Stimulated activated CD4-positive, alpha-beta T cell treated with anti-CD3 and anti-CD28 coated beads, Interleukin-4, amount 100 ng/mL, for 24 hours (primary cell): ENCODE results near the gene RPL35.

Experiments
- DNase-seq: peaks from one replicate; pipeline ENCODE4 v3.0.0-alpha.2; 2020

Gene RPL35

GRCh38 chr9:124875501-124875900, 13.7 kb upstream of the RPL35 start:
- DNase-seq: no peak

GRCh38 chr9:124873664-124874063, 11.9 kb upstream of the RPL35 start:
- no peak for DNase-seq

- no peak for DNase-seq
These were observed 9.4 kb upstream of the RPL35 start for GRCh38 chr9:124871156-124871561.

- no peak for DNase-seq
These were observed 9.0 kb upstream of the RPL35 start for GRCh38 chr9:124870723-124871122.

GRCh38 chr9:124869986-124870560, 8.3 kb upstream of the RPL35 start:
- DNase-seq: peak; percentile 90

DNA sequence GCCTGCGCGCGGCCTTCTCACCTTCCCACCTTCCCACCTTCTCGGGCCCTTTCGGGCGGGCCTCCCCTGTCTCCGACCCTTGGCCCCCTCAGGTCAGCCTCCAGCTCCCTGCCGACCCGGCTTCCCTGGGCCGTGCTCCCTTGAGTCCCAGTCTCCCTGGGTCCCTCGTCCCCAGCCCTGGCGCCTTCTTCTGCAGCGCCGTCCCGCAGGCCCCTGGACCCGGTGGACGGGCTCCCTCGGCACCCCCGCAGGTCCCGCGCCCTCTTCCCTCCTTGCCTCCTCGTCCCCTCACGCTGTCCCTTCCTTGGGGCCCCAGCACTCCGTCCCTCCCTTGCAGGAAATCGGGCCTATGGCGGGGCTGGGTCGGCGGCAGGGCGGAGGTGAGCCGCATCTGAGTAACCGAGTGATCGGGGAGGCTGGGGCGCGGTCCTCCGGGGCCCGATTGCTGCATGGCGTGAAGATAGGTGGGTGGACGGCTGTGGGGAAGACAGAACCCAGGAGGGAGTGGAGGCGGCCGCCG, 7.8 kb upstream of the RPL35 start:
- peak; percentile 63 for DNase-seq

DNA sequence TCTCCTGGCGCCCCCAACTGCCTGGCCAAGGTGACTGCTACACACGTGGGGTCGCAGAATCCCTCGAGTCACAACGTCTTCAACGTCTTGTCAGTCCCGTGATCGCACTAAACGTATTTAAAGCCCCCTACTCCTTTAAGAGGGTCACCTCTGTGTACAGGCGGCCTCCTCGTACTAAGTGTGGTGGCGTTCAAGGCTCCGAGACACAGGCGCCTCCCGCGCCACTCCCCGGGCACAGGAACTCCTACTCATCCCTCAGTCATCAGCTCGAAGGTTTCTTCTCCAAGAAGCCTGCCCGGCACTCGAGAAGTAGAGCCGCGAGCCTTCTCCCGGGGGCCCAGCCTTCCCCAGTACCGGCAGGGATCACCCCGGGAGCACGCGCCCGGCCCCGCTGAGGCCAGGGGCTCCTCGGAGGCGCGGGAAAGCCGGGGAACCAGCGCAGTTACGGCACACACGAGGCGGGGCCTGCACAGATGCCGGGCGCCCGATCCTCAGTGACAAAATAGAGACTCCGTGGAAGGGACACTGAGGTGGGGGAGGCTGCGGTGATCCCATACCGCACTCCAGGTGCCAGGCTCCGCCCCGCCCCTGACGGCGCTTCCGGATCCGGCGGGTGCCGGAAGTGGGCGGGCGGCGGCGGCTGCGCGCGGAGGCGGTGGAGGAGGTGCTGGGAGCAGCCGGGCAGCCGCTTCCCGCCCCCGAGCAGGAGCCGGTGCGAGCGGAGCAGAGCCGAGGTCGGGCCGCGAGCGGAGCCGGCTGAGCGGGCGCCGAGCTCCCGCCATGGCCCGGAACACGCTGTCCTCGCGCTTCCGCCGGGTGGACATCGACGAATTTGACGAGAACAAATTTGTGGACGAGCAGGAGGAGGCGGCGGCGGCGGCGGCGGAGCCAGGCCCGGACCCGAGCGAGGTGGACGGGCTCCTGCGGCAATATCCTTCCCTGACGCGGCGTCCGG, 7.0 kb upstream of the RPL35 start:
- DNase-seq: peak; percentile 91

DNA sequence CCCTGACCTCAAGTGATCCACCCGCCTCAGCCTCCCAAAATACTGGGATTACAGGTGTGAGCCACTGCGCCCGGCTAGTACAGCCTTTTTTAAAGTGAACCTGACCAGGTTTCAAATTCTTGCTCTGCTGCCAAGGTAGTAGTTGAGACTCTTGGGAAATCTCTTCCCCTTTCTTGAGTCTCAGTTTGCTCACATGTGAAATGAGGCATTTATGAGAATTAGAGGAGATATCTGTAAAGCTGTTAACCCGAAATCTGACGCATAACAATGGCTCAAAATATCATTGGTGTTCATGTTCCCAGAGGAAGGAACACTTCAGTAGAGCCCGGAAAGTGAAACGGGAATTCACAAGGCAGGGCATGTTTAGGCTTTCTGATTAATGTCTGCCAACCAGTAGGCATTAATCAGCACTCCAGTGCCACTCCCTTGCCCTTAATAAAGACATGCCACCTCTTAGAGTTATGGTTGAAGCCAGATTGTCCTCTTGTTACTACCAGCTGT, 1.7 kb upstream of the RPL35 start:
- DNase-seq: no peak

- DNase-seq: no peak
These were observed 995 bp downstream of the RPL35 start for GRCh38 chr9:124860582-124861341.

DNA sequence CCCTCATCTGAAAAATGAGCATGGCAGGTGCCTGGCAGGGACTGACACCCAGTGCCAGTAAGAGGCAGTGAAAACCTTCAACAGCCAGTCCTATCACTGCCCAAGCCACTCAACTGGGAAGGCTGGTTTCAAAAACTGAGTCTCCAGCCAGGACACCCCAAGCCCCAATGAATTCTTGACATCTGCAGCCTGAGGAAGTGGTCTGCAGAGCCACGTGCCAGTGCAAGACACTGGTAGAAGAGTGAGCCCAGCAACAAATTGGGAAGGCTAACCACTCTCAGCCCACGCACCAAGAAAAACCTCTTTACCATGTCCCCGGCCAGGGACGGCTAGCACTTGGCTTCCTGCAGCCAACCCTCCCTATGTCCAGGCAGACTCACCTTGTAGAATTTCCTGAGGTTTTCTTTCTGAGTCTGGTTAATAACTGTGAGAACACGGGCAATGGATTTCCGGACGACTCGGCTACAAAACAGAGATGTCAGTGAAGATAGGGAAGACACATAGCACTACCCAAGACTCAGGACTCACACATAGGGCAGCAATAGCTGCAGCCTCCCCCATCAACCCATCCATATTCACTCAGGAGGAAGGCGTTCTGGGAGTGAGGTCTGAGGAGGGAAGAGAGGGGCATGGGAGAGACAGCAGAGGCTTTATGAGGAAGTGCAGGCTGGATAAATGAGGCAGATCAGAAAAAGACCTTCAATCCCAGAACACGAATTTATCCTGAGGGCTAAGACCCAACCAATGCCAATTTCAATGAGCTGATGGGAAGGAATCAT, 1.8 kb downstream of the RPL35 start:
- no peak for DNase-seq

GRCh38 chr9:124858330-124859046, 3.3 kb downstream of the RPL35 start:
- DNase-seq: no peak

DNA sequence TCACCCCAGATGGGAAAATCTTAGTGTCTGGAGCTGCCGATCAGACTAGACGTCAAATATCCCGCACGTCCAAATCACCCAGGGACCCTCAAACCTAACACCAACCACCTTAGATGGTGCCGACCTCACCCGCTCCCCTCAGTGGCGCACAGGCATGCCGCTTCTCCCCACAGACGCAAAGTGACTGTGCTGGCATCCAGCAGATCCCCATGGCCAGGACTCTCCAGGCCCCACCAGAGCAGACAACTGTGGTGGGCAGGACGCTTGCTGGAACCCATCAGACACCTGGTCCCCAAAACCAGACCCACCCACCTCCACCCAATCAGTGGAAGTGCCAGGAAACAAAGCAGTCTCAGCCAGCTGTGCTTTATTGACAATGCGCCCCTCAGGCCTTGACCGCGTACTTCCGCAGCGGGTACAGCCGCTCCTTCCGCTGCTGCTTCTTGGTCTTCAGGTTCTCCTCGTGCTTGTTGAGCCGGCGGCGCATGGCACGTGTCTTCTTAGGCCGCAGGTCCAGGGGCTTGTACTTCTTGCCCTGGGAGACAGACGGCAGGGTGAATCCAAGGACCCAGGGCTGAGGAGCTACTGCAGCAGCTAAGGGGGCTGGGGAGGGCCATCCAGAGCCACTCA, 4.1 kb downstream of the RPL35 start:
- DNase-seq: no peak

DNA sequence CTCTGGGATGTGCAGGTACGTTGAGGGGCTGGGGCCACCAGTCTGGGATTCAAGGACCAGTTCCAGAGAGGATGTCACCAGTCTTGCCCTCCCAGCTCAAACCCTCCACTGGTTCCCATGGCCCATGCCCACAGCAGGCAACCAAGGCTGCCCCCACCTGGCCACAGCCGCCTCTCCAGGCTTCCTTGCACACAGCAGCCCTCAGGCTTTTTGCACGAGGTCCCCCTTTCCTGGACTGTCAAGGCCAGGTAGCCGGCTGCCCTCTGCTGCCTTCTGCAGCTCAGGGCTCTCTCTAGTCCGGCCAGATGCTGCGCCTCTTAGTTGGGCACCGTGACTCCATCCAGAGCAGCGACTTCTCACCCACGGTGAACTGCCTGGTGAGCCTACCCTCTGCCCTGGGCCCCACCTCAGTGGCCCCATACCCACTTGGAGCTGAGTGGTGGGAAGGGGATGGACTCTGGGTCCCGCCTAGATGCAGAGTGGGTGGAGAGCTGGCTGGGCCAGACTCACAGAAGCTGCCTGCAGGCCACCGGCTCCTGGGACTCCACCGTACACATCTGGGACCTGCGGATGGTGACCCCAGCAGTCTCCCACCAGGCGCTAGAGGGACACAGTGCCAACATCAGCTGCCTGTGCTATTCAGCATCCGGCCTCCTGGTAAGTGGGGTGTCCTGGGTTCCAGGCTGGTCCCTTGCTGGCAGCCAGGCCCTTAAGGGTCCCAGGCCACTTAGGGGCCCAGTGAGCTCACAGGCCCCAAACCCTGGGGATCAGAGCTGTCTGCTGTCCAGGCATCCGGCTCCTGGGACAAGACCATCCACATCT, 5.6 kb downstream of the RPL35 start:
- no peak for DNase-seq

GRCh38 chr9:124855566-124855943, 6.2 kb downstream of the RPL35 start:
- no peak for DNase-seq

DNA sequence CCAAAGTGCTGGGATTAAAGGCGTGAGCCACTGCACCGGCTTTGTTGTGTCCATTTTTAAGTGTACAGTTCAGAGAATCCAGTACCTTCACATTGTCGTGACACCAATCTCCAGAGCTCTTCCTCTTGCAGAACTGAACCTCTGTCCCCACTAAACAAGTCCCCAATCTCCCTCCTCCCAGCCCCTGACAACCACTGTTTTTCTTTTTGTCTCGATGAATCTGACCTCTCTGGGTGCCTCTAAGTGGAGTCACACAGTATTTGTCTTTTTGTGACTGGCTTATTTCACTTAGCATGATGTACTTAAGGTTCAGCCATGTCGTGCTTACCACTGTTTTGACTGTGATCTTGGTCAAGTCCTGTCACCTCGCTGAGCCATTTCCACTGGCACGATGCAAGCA, 6.9 kb downstream of the RPL35 start:
- DNase-seq: no peak

DNA sequence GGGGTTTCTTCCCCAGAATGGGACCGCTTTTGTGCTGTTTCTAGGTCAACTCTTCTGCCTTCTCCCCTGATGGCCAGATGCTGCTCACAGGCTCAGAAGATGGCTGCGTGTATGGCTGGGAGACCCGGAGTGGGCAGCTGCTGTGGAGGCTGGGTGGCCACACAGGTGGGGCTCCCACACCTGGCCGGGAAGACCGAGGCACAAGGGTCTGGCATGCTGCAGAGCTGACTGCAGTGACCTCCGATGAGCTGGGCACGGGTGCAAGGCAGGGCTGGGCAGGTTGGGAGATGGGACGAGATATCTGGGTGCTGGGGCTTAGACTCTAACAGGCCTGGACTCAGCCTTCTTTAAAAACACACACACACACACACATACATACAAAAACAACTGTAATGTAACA, 7.6 kb downstream of the RPL35 start:
- no peak for DNase-seq

DNA sequence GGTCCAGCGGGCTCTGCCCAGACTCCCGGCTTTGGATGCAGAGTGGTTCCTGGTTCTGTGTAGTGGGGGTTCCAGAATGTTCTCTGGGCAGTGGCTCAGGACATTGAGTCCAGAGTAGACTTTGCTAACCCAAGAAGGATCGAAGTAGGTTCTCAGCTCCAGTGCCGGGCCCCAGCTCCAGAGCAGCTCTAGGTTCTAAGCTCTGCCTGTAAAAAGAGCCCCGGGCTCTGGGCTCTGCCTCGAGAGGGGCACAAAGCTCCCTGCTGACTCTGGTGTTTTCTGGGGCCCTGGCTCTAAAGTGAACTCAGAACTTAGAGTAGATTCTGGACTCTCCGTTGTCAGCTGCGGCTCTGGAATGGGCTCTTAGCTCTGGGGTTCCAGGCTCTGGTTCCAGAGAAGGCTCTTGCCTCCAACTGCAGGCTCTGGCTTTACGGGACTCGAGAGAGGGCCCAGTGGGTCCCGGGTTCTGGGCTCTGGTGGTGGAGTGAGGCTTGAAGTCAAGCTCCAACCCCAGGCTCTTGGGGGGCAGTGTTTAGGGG, 8.1 kb downstream of the RPL35 start:
- DNase-seq: no peak

- DNase-seq: peak; percentile 74
These were observed 8.8 kb downstream of the RPL35 start, which contains the start of gene WDR38 for GRCh38 chr9:124852829-124853531. Gene WDR38, plus strand, starts transcription at chr9:124853460. Its CDS starts 72 bp downstream, at chr9:124853532.

GRCh38 chr9:124852121-124852828, 9.5 kb downstream of the RPL35 start:
- DNase-seq: no peak
